Measurements from ENCODE around the gene LBH. TPM values are rescaled to one million over a fixed set of nuclear protein-coding genes. Genes with fewer than 3 reads are reported as not detected.

LBH gene
- total and polyA plus RNA-seq, 8 donors, result 6.6 to 39.8 (median 17.0) TPM

DNA sequence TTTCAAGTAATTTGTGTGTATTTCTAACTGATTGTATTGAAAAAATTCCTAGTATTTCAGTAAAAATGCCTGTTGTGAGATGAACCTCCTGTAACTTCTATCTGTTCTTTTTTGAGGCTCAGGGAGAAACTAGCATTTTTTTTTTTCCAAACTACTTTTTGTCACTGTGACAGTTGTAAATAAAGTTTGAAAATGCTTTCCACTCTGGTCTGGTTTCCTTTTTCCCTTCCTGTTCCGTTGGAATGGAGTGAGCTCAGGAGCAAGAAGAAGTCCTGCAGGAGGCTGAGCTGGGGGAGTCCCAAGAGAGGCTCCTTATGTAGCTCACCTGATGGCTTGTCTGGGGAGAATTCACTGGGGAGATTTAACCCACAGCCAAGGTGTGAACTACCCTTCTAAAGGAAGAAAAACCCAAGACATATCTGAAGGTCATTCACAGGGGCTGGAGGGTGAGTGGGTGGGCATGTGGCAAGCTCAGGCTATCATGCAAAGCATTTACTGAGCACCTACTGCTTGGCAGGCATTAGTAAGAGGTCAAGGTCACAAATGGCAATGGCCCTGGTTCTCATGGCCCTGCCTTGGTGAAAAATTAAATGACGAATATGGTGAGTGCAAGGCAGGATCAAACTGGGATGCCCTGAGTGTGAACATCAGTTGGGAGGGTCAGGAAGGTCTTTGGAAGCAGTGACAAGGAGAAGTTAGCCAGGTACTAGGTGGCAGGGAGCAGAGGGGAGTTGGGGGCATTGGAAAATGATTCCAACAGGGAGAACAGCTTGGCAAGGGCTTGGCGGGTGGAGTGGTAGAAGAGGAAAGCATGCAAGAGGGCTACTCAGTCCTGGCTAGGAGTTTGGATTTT, 28.7 kb downstream of the LBH start:
- no peak overlapping the region for H3K27ac ChIP-seq

DNA sequence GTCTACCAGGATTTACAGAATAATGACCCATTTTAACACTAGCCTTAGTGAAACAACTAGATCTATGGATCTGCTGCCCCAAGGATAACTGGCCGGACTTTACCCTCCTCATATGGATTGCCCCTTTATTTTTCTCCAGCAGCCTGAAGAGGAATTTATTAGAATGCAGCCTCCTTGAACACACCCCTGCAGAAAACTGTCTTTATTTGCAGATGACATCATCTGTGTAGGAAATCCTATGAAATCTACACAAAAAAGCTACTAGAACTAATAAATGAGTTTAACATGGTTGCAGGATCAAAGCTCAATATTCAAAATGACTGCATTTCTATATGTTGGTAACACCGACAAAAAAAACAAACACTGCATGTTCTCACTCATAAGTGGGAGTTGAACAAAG, 29.6 kb downstream of the LBH start:
- Histone ChIP-seq H3K9me3 (no peaks in the 10 kb centered on the region), H3K4me3 (no peak overlapping the region), H3K27me3 (no peaks in the 10 kb centered on the region), H3K36me3 (peaks cover 18 to 38% (median 33%) of the 10 kb centered on the region in 4 donors), H3K4me1 (peaks cover 0 to 7% (median 4%) of the 10 kb centered on the region in 4 donors), H3K27ac (no peak overlapping the region)
- intact Hi-C loops (cut with DNase I; ENCODE audit: low total_unique reads), result no loop called here
- WGBS, 5 donors, result 79 to 94% (median 87%) methylated on average over 2 of the region's 2 CpGs
- TF ChIP-seq POLR2A (IDR thresholded peaks at IDR 0.05) (no peak), POLR2AphosphoS5 (IDR thresholded peaks at IDR 0.05) (no peak)
- DNase-seq, result no peak

More for the DNA sequence above, 28.7 kb downstream of the LBH start:
- H3K4me3 ChIP-seq, result no peak overlapping the region
- 82 to 86% (median 83%) methylated on average over 3 of the region's 3 CpGs for WGBS, 5 donors
- intact Hi-C loops (cut with DNase I; ENCODE audit: low total_unique reads), result no loop called here
- peaks cover 0 to 15% (median under 1%) of the 10 kb centered on the region in 4 donors for H3K4me1 ChIP-seq
- no peaks in the 10 kb centered on the region for H3K9me3 ChIP-seq
- TF ChIP-seq EP300 (IDR thresholded peaks at IDR 0.05) (no peak), POLR2A (IDR thresholded peaks at IDR 0.05) (no peak), POLR2AphosphoS5 (IDR thresholded peaks at IDR 0.05) (no peak)
- TF ChIP-seq, protein P1, sequence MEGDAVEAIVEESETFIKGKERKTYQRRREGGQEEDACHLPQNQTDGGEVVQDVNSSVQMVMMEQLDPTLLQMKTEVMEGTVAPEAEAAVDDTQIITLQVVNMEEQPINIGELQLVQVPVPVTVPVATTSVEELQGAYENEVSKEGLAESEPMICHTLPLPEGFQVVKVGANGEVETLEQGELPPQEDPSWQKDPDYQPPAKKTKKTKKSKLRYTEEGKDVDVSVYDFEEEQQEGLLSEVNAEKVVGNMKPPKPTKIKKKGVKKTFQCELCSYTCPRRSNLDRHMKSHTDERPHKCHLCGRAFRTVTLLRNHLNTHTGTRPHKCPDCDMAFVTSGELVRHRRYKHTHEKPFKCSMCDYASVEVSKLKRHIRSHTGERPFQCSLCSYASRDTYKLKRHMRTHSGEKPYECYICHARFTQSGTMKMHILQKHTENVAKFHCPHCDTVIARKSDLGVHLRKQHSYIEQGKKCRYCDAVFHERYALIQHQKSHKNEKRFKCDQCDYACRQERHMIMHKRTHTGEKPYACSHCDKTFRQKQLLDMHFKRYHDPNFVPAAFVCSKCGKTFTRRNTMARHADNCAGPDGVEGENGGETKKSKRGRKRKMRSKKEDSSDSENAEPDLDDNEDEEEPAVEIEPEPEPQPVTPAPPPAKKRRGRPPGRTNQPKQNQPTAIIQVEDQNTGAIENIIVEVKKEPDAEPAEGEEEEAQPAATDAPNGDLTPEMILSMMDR (IDR thresholded peaks at IDR 0.05), result no peak
- H3K36me3 ChIP-seq, result peaks cover 18 to 38% (median 33%) of the 10 kb centered on the region in 4 donors
- DNase-seq, result no peak
- no peaks in the 10 kb centered on the region for H3K27me3 ChIP-seq

DNA sequence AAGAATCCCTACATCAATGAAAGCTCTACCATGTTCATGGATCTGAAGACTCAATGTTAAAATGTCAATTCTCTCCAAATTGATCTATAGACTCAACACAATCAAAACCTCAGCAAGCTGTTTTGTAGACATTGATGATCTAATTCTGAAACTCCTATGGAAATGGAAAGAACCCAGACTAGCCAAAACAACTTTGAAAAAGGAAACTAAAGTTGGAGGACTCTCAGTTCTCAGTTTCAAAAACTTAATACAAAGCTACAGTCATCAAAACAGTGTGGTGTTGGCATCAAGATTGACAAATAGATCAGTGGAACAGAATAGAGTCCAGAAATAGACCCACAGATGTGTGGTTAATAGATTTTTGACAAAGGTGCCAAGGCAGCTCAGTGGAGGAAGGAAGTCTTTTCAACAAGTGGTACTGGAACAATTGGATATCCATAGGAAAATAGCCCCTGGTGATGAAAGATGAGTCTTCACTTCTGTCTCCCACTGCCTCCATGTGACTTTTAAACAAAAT, 30.4 kb downstream of the LBH start:
- Histone ChIP-seq H3K27ac (no peak overlapping the region), H3K4me1 (peaks cover 0 to 14% (median 8%) of the 10 kb centered on the region in 4 donors), H3K9me3 (no peaks in the 10 kb centered on the region), H3K4me3 (no peak overlapping the region), H3K27me3 (no peaks in the 10 kb centered on the region), H3K36me3 (peaks cover 18 to 33% (median 30%) of the 10 kb centered on the region in 4 donors)
- TF ChIP-seq POLR2AphosphoS5 (IDR thresholded peaks at IDR 0.05) (no peak), EP300 (IDR thresholded peaks at IDR 0.05) (no peak), POLR2A (IDR thresholded peaks at IDR 0.05) (no peak)
- TF ChIP-seq, protein P1 (IDR thresholded peaks at IDR 0.05), result no peak
- DNase-seq, result no peak
- intact Hi-C loops (cut with DNase I; ENCODE audit: low total_unique reads), result no loop called here

DNA sequence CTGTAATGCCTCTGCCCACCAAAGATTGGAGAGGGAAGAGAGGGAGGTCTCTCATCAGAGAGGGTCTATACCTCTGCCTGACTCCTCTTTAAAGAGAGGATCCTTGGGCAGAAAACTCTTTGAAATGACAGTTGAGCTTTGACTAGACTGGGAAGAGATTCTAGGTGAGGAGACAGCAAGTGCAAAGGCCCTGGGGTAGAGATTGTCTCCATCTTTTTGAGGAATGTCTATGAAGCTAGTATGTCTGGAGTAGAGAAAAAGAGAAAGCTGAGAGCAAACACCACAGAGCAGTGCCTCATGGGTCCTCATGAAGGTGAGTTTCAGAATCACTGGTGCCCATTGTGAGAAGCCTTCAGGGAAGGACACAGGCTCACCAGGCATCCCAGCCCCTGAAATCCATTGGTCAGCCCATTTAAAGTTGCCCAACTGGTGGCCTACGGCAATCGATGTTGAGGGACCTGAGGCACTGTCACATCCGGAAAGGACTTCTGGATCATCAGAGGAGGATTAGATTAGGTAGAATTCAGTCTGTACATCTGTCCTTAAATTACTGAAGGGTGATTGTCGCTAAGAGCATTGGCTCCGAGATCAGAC, 31.5 kb downstream of the LBH start:
- Histone ChIP-seq H3K36me3 (peaks cover 12 to 23% (median 20%) of the 10 kb centered on the region in 4 donors), H3K9me3 (no peaks in the 10 kb centered on the region), H3K4me1 (peaks cover 0 to 16% (median 9%) of the 10 kb centered on the region in 4 donors), H3K27ac (no peak overlapping the region), H3K4me3 (no peak overlapping the region), H3K27me3 (no peaks in the 10 kb centered on the region)
- WGBS, 5 donors, result 88 to 99% (median 97%) methylated on average over 5 of the region's 5 CpGs
- intact Hi-C loops (cut with DNase I; ENCODE audit: low total_unique reads), result no loop called here
- TF ChIP-seq, protein P1 (IDR thresholded peaks at IDR 0.05), result no peak
- TF ChIP-seq POLR2A (IDR thresholded peaks at IDR 0.05) (no peak), POLR2AphosphoS5 (IDR thresholded peaks at IDR 0.05) (no peak), EP300 (IDR thresholded peaks at IDR 0.05) (no peak)
- no peak for DNase-seq
